Activated CD8-positive, alpha-beta memory T cell treated with anti-CD3 and anti-CD28 coated beads for 4 hours (primary cell): ENCODE data around the gene LRRC3.

Source experiments
- DNase-seq, 2 donors: peaks; one replicate each; pipeline ENCODE4 v3.0.0-alpha.2; 2020; ENCODE audit warnings: low read depth in 2 of 2

Gene LRRC3

GRCh38 chr21:44458971-44459711 lies 3.8 kb downstream of the LRRC3 start:
- no peak for DNase-seq

- DNase-seq, result no peak
Measured at GRCh38 chr21:44459712-44460440, 4.6 kb downstream of the LRRC3 start.

DNA sequence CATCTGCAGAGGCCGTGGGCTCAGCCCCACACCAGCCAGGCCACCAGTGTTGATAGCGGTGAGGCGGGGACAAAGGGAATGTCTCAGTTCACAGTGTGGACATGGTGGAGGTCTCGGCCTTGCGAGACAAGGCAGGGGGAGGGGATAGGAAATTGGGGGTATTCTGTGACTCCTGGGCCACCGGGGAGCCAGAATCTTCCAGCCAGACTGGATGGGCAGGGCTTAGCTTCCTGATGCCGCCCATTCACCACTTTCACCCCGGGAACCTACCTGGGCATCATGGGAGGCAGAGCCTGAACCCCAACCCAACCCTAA lies 5.1 kb downstream of the LRRC3 start:
- no peak for DNase-seq

DNA sequence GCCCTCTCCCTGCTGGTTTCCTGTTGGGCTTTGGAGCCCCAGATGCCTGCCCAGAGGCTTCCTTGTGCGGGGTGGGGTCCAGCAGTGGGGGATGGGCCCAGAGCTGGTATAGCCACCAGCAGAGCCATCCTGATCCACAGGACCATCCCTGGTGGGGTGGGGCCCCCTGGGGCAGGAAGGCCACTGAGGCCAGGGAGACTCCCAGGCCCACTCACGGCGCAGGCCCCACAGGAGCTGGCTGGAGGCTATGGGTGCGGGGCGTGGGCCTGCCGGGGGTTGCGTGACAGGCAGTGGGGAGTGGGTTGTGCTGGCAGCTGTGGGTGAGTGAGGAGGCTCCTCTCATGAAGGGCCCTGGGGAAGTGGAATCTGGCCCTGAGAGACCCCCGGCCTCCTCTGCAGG lies 5.7 kb downstream of the LRRC3 start:
- DNase-seq, result no peak

GRCh38 chr21:44461464-44462001 lies 6.2 kb downstream of the LRRC3 start:
- DNase-seq, result no peak

- DNase-seq, result no peak
Measured at GRCh38 chr21:44462086-44462833, 7.0 kb downstream of the LRRC3 start.

DNA sequence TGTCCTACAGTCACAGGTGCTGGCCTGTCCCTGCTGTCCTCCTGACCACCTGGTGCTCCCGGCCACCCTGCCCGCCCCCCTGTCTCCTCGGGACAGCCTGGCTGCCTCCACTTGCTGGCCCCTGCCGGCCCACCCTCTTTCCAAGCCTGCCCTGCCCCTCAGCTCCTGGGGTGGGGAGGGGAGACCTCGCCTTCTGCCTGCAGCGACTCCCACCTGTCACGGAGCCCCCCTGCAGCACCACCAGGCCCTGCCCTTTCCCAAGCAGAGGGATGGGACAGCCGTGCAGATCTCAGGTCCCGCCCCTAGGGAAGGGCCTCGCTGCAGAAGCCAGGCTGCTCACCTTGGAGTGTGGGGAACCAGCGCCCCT lies 7.5 kb downstream of the LRRC3 start:
- no peak for DNase-seq

GRCh38 chr21:44463724-44464123 lies 8.4 kb downstream of the LRRC3 start:
- DNase-seq, result no peak

- DNase-seq, result no peak
Measured at GRCh38 chr21:44464351-44464750, 9.0 kb downstream of the LRRC3 start.

DNA sequence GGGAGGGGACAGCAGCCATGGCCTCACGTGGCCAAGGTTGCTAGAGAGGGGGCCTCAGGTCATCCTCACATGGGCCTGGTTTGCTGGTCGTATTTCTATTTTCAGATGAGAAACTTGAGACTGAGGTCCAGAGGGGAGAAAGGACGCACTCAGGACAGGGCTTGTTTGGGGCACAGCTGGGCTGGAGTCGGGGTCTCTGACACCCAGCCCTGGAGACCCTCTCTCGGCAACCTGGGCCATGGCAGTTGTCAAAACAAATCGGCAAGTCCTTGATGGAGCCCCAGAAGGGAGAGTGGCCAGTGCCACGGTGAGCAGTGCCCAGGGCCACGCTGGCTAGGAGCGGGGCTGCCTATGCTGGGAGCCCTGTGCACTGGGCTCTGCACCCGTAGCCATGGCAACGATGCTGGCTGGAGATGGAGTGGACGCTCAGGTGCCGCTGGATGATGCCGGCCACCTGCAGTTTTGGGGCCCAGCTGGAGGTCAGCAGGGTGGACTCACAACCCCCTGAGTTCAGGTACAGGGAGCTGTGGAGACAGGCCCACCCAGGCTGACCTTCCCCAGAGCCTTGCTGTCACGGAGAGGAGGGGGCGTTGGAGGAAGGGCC lies 11.1 kb downstream of the LRRC3 start:
- no peak for DNase-seq

DNA sequence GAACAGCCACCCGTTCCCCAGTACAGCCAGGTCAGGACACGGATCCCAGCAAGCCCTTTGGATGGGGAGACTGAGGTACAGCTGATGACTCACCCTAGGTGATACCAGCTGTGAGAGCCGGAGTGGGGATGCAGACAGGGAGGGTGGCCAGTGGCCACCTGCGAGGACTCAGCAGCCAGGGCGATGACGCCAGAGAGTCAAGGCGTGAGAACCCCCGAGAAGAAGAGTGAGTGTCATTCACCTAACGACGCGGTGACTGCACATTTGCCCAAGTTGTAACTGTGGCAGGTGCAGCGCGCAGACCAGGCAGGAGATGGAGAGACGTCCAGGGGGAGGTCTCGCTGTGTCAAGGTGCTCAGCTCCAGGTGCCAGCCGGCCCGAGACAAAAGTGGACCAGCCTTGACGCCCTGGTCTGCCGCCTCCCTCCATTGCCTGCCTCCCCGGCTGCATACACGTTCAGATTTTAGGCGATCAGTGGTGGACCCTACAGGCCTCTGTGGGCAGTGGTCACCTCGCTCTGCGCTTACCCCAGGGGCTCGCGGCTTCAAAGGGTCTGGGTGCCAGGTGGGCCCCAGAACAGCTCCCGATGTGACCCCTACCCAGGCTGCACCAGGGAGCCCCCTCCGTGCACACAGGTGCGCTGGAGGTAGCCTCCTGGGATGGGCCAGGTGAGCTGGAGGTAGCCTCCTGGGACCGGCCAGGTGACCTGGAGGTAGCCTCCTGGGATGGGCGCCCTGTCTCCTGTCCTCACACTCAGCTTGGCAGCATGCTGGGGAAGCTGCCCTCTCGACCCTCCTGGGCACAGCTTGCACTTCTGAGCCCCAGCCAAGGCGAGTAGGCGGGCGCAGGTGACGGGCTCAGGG lies 11.9 kb downstream of the LRRC3 start:
- DNase-seq, result no peak

DNA sequence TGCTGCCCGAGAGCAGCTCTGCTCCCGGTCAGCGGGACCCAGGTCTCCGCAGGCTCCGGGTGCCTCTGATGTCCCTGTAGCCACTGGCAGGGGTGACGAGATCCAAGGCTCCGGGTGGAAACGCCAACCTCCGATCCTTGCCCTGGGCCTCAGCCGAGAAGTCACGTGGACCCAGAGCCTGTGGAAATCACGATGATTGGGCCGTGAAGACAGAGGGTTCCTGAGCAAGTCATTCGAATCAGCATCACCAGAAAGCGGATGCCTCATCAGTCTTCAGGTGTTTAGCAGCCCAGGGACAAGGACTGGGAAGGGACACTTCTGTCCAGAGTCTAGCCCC lies 12.5 kb downstream of the LRRC3 start:
- no peak for DNase-seq

- no peak for DNase-seq
Measured at GRCh38 chr21:44471341-44471740, 16.0 kb downstream of the LRRC3 start.

DNA sequence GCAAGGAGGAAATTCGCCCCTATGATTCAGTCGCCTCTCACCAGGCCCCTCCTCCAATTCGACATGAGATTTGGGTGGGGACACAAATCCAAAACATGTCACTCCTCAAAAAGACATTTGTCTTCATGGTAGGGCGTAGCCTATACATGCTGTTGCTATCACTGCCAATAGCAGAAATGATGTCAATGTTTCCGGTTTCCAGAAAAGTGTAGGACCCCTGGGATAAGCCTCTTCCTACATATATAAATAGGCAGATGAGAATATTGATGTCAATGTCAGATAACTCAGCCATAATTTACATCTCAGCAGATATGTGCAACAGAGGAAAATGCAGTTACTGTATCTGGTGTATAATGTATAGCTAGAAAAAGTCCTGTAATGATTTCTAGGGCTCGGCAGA lies 16.7 kb downstream of the LRRC3 start:
- no peak for DNase-seq

- no peak for DNase-seq
Measured at GRCh38 chr21:44473915-44474555, 18.7 kb downstream of the LRRC3 start.

DNA sequence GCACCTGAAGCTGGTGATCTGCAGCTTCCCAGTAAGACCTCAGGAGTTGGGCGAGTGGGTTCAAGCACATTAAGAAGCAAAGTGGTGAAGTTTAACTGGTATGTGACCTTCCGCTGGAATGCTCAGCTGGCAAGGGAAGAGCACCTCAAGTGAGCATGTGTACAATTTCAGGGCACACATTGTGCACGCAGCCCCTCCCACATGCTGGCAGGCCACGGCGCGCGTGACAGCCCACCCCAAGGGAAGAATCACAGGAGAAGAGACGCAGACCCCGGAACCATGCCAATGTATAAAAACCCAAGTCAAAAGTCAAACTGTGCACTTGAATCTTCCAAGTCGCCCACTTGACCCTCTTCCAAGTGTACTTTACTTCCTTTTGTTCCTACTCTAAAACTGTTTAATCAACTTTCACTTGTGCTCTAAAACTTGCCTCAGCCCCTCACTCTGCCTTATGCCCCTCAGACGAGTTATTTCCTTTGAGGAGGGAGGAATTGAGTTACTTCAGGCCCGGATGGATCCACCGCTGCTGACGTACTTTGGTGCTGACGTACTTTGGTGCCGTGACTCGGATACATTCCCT lies 20.0 kb downstream of the LRRC3 start:
- DNase-seq, result no peak

GRCh38 chr21:44477131-44477530 lies 21.8 kb downstream of the LRRC3 start:
- DNase-seq, result no peak

- DNase-seq, result no peak
Measured at GRCh38 chr21:44477712-44478111, 22.4 kb downstream of the LRRC3 start.

- DNase-seq, result no peak
Measured at GRCh38 chr21:44478124-44478800, 23.0 kb downstream of the LRRC3 start.

DNA sequence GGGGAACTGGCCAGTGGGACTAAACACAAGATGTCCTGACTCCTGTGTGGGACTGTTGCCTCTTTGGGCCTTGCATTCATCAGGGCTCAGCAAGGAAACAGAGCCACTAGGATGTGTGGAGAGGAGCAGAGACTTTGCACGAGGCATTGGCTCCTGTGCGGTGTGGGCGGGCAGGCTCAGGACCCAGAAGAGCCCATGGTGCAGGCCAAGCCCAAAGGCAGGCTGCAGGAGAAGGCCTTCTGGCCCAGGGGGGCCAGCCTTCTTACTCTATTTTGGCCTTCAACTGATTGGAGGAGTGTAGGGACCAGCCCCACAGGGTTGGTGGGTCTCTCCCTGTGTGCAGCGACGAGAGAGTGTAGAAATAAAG lies 23.5 kb downstream of the LRRC3 start:
- DNase-seq, result no peak
